ENCODE measurements around the gene NATD1. TPM values are rescaled to one million over a fixed set of nuclear protein-coding genes. Genes with fewer than 3 reads are reported as not detected.

The NATD1 gene
- total and polyA plus RNA-seq, 9 of the 15 experiments (the other 6 are each of a cell fraction or from before 2014, with no cell fraction given) = 0.24 to 5.4 (median 1.6) TPM

- TF ChIP-seq ZNF395 (CRISPR knock-in tag; IDR thresholded peaks at IDR 0.05) (no peak), MAFG (tag; conservative IDR thresholded peaks at IDR 0.05) (no peak), U2AF2 (optimal IDR thresholded peaks at IDR 0.05; ENCODE audit: low read depth, low read length) (no peak), HLTF (IDR thresholded peaks at IDR 0.05) (no peak), FIP1L1 (IDR thresholded peaks at IDR 0.05; ENCODE audit: low read depth, low read length, poor library complexity, severe bottlenecking) (no peak)
Observed at GRCh38 chr17:21291357-21291756, 38.1 kb upstream of the NATD1 start (continued).

- no TSS peak for BruUV-seq (replicated peaks)
- Histone ChIP-seq H3K79me2 (ENCODE audit: control insufficient read depth, insufficient read depth, low read length) (peaks cover 37% of the 10 kb centered on the region), H3K4me3 (no peak overlapping the region), H4K20me1 (replicated peaks; ENCODE audit: control insufficient read depth, insufficient read depth, low read length) (peaks cover 8% of the 10 kb centered on the region; the same call in 1 of the 2 replicates), H3K9me1 (ENCODE audit: control insufficient read depth, insufficient read depth, low read length) (no peaks in the 10 kb centered on the region), H3K9me3 (replicated peaks; ENCODE audit: control insufficient read depth, insufficient read depth, low read depth, low read length) (no peaks in the 10 kb centered on the region), H3K27me3 (ENCODE audit: control insufficient read depth in 2 of 2, insufficient read depth in 2 of 2, low read length in 2 of 2) (no peaks in the 10 kb centered on the region), H2AFZ (ENCODE audit: low read depth, low read length) (no peak overlapping the region), H3K36me3 (ENCODE audit: control insufficient read depth, insufficient read depth, low read length) (no peaks in the 10 kb centered on the region), H3K9ac (ENCODE audit: insufficient read depth in 1 of 2, low read depth in 2 of 2, low read length in 2 of 2) (no peak overlapping the region; a peak in 1 of 4 replicates), H3K4me1 (replicated peaks in 1 of 2; ENCODE audit: control insufficient read depth in 2 of 2, insufficient read depth in 2 of 2, low read length in 2 of 2) (peaks cover 18 to 73% of the 10 kb centered on the region in 2 experiments; a peak in 4 of 5 replicates), H3K4me2 (ENCODE audit: insufficient read depth, low read length) (no peak overlapping the region), H3K27ac (ENCODE audit: extremely low read depth, low read depth, low read length) (no peak overlapping the region)
- WGBS (ENCODE audit: insufficient coverage, low coverage, missing lambda C conversion rate) = 81% methylated on average over 13 of the region's 18 CpGs
- TF ChIP-seq ZSCAN32 (CRISPR knock-in tag; IDR thresholded peaks at IDR 0.05) = no peak
- TF ChIP-seq ZNF277 (CRISPR knock-in tag; IDR thresholded peaks at IDR 0.05; ENCODE audit: borderline replicate concordance) = no peak
- TF ChIP-seq ZNF3 (CRISPR knock-in tag; IDR thresholded peaks at IDR 0.05) = no peak
- no peak for TF ChIP-seq CBX5 (IDR thresholded peaks at IDR 0.05; ENCODE audit: borderline replicate concordance, low read depth)
- FAIRE-seq (no peak), ATAC-seq (no peak), DNase-seq (ENCODE audit: extremely low read depth in 1 of 4, low spot score in 3 of 4) (no peak)
- POLR2A ChIA-PET = interaction anchor here (0.6 to 0.9 kb wide), 2 partner anchors 17 to 155 kb away, joined by 3 to 4 read pairs; no protein-coding TSS in a partner anchor
- intact Hi-C loops (cut with micrococcal nuclease) = no loop called here
- CTCF ChIA-PET (ENCODE audit: low intra/inter-chr PET ratio) = no interaction called here
- in situ Hi-C loops (cut with MboI) = loop anchor here (10.0 to 25.0 kb wide), 2 partner anchors 772 to 1095 kb away; no protein-coding TSS in a partner anchor
Observed at GRCh38 chr17:21289902-21290571, 36.8 kb upstream of the NATD1 start.

Measured in K562 (cell line).